ENCODE results near the gene DOLPP1. TPM values are rescaled to one million over a fixed set of nuclear protein-coding genes. Genes with fewer than 3 reads are reported as not detected.

DOLPP1 gene
- total RNA-seq, 1 experiment from 2014 or later, result 18.5 TPM

- Mint-ChIP-seq H3K9me3 (ENCODE audit: unreplicated experiment) (no peaks in the 10 kb centered on the region), H3K4me1 (ENCODE audit: insufficient read depth, unreplicated experiment) (no peaks in the 10 kb centered on the region), H3K36me3 (ENCODE audit: insufficient read depth, unreplicated experiment) (peaks cover 45% of the 10 kb centered on the region), H3K27ac (ENCODE audit: low read depth, unreplicated experiment) (no peak overlapping the region), H3K27me3 (ENCODE audit: insufficient read depth, unreplicated experiment) (no peaks in the 10 kb centered on the region), H3K4me3 (ENCODE audit: unreplicated experiment) (no peak overlapping the region)
- intact Hi-C loops (cut with micrococcal nuclease), result no loop called here
- POLR2A ChIA-PET, result no interaction called here
- CTCF ChIA-PET, result no interaction called here
- TF ChIP-seq CTCF (IDR thresholded peaks at IDR 0.05; ENCODE audit: unreplicated experiment), result no peak
- BruUV-seq (replicated peaks), result no TSS peak
- DNase-seq (ENCODE audit: unreplicated experiment), result no peak
Observed at GRCh38 chr9:129059796-129060785, 20.8 kb upstream of the DOLPP1 start.

GRCh38 chr9:129060991-129061390 is 19.9 kb upstream of the DOLPP1 start:
- Mint-ChIP-seq H3K27me3 (ENCODE audit: insufficient read depth, unreplicated experiment) (no peaks in the 10 kb centered on the region), H3K27ac (ENCODE audit: low read depth, unreplicated experiment) (no peak overlapping the region), H3K36me3 (ENCODE audit: insufficient read depth, unreplicated experiment) (peaks cover 48% of the 10 kb centered on the region), H3K9me3 (ENCODE audit: unreplicated experiment) (no peaks in the 10 kb centered on the region), H3K4me3 (ENCODE audit: unreplicated experiment) (no peak overlapping the region), H3K4me1 (ENCODE audit: insufficient read depth, unreplicated experiment) (no peaks in the 10 kb centered on the region)
- intact Hi-C loops (cut with micrococcal nuclease), result no loop called here
- TF ChIP-seq CTCF (IDR thresholded peaks at IDR 0.05; ENCODE audit: unreplicated experiment), result no peak
- no TSS peak for BruUV-seq (replicated peaks)
- POLR2A ChIA-PET, result no interaction called here
- CTCF ChIA-PET, result no interaction called here
- no peak for DNase-seq (ENCODE audit: unreplicated experiment)

- H3K9me3 Mint-ChIP-seq (ENCODE audit: unreplicated experiment), result no peaks in the 10 kb centered on the region
- H3K27ac Mint-ChIP-seq (ENCODE audit: low read depth, unreplicated experiment), result no peak overlapping the region
- H3K36me3 Mint-ChIP-seq (ENCODE audit: insufficient read depth, unreplicated experiment), result peaks cover 54% of the 10 kb centered on the region
- ChIA-PET CTCF (no interaction called here), POLR2A (no interaction called here)
- H3K4me3 Mint-ChIP-seq (ENCODE audit: unreplicated experiment), result no peak overlapping the region
- no peak for DNase-seq (ENCODE audit: unreplicated experiment)
- intact Hi-C loops (cut with micrococcal nuclease), result no loop called here
- no peaks in the 10 kb centered on the region for H3K4me1 Mint-ChIP-seq (ENCODE audit: insufficient read depth, unreplicated experiment)
- H3K27me3 Mint-ChIP-seq (ENCODE audit: insufficient read depth, unreplicated experiment), result no peaks in the 10 kb centered on the region
- BruUV-seq (replicated peaks), result no TSS peak
- no peak for TF ChIP-seq CTCF (IDR thresholded peaks at IDR 0.05; ENCODE audit: unreplicated experiment)
Observed at GRCh38 chr9:129063061-129063460, 17.9 kb upstream of the DOLPP1 start.

- H3K4me1 Mint-ChIP-seq (ENCODE audit: insufficient read depth, unreplicated experiment), result no peaks in the 10 kb centered on the region
- peaks cover 54% of the 10 kb centered on the region for H3K36me3 Mint-ChIP-seq (ENCODE audit: insufficient read depth, unreplicated experiment)
- no TSS peak for BruUV-seq (replicated peaks)
- ChIA-PET CTCF (no interaction called here), POLR2A (interaction anchor here (0.7 kb wide), 1 partner anchor 17 kb away, joined by 3 read pairs; no protein-coding TSS in a partner anchor)
- no peak overlapping the region for H3K27ac Mint-ChIP-seq (ENCODE audit: low read depth, unreplicated experiment)
- H3K4me3 Mint-ChIP-seq (ENCODE audit: unreplicated experiment), result no peak overlapping the region
- TF ChIP-seq CTCF (IDR thresholded peaks at IDR 0.05; ENCODE audit: unreplicated experiment), result no peak
- H3K9me3 Mint-ChIP-seq (ENCODE audit: unreplicated experiment), result no peaks in the 10 kb centered on the region
- intact Hi-C loops (cut with micrococcal nuclease), result no loop called here
- no peaks in the 10 kb centered on the region for H3K27me3 Mint-ChIP-seq (ENCODE audit: insufficient read depth, unreplicated experiment)
- DNase-seq (ENCODE audit: unreplicated experiment), result no peak
Observed at GRCh38 chr9:129064499-129064908, 16.4 kb upstream of the DOLPP1 start.
